ENCODE results near the gene MRTFB.

DNA sequence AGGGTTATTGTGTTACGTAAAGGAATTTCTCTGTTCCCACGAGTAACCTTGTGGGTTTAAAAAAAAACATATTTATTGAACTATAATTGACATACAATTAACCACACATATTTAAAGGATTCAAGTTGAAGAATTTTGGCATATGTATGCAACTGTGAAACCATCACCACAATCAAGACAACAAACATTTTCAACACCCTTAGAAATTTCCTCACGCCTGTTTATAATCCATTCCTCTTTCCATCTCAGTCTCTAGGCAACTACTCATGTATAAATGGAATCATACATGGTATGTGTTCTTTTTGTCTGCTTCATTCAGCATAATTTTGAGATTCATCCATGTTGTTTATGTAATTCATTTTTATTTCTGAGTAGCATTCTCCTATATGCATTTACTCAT lies 104.0 kb downstream of the MRTFB start:
- TF ChIP-seq, protein P1, sequence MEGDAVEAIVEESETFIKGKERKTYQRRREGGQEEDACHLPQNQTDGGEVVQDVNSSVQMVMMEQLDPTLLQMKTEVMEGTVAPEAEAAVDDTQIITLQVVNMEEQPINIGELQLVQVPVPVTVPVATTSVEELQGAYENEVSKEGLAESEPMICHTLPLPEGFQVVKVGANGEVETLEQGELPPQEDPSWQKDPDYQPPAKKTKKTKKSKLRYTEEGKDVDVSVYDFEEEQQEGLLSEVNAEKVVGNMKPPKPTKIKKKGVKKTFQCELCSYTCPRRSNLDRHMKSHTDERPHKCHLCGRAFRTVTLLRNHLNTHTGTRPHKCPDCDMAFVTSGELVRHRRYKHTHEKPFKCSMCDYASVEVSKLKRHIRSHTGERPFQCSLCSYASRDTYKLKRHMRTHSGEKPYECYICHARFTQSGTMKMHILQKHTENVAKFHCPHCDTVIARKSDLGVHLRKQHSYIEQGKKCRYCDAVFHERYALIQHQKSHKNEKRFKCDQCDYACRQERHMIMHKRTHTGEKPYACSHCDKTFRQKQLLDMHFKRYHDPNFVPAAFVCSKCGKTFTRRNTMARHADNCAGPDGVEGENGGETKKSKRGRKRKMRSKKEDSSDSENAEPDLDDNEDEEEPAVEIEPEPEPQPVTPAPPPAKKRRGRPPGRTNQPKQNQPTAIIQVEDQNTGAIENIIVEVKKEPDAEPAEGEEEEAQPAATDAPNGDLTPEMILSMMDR (IDR thresholded peaks at IDR 0.05; ENCODE audit: low read depth, low read length): no peak
- no peak for TF ChIP-seq POLR2A (IDR thresholded peaks at IDR 0.05; ENCODE audit: extremely low read depth, insufficient read length)

Measured in NB4 (cell line).